CD14-positive monocyte (primary cell): ENCODE results near the gene HACD3. TPM values are rescaled to one million over a fixed set of nuclear protein-coding genes. Genes with fewer than 3 reads are reported as not detected.

Source experiments
- DNase-seq, 3 donors: peaks; one replicate each; pipeline ENCODE4 v3.0.0-alpha.2; 2011 to 2022
- H2AFZ ChIP-seq: 2 replicates; pipeline ENCODE4 v1.6.0; 2012; ENCODE audit warnings: mild to moderate bottlenecking, low read depth, low read length, inconsistent platforms; ENCODE audit not compliant: insufficient read depth, poor library complexity, severe bottlenecking
- H3K27ac ChIP-seq, 2 donors: 1 replicate in 1 of 2; 2 replicates in 1 of 2; pipeline ENCODE4 v1.5.1; 2012 to 2013; ENCODE audit warnings: low read length in 2 of 2, control low read depth in 1 of 2, inconsistent platforms in 1 of 2, low read depth in 1 of 2, mild to moderate bottlenecking in 1 of 2
- H3K27me3 ChIP-seq, 2 donors: one replicate each; pipeline versions ENCODE4 v1.6.0 to v1.6.1; 2011 to 2013; ENCODE audit warnings: low read length in 2 of 2; ENCODE audit not compliant: control insufficient read depth in 2 of 2, insufficient read depth in 2 of 2
- H3K36me3 ChIP-seq, 2 donors: replicated peaks in 1 of 2; 1 replicate in 1 of 2; 2 replicates in 1 of 2; pipeline versions ENCODE4 v1.5.1 to v1.6.1; 2012 to 2013; ENCODE audit warnings: low read length in 2 of 2, control low read depth in 1 of 2, inconsistent platforms in 1 of 2, mild to moderate bottlenecking in 1 of 2; ENCODE audit not compliant: insufficient read depth in 2 of 2, control insufficient read depth in 1 of 2
- H3K4me1 ChIP-seq, 2 donors: 1 replicate in 1 of 2; 2 replicates in 1 of 2; pipeline versions ENCODE4 v1.5.1 to v1.6.1; 2012 to 2013; ENCODE audit warnings: low read length in 2 of 2, control low read depth in 1 of 2, inconsistent platforms in 1 of 2, mild to moderate bottlenecking in 1 of 2, moderate library complexity in 1 of 2; ENCODE audit not compliant: insufficient read depth in 2 of 2, control insufficient read depth in 1 of 2
- H3K4me2 ChIP-seq: replicated peaks from 2 replicates; pipeline ENCODE3; 2012; ENCODE audit warnings: low read length, moderate library complexity, mild to moderate bottlenecking; ENCODE audit not compliant: poor library complexity, severe bottlenecking; ENCODE audit errors: extremely low read depth
- H3K4me3 ChIP-seq, 3 experiments: fragments of 200-600 bp in 1 of 3; sonication (generic) in 1 of 3; replicated peaks in 1 of 3; 1 replicate in 2 of 3; 2 replicates in 1 of 3; pipeline ENCODE4 v1.5.1; 2011 to 2013; ENCODE audit warnings: low read length in 3 of 3, mild to moderate bottlenecking in 3 of 3, control low read depth in 2 of 3, low read depth in 2 of 3, inconsistent platforms in 1 of 3, moderate library complexity in 1 of 3
- H3K79me2 ChIP-seq: 2 replicates; pipeline ENCODE4 v1.6.0; 2012; ENCODE audit warnings: mild to moderate bottlenecking, control low read depth, inconsistent platforms, low read length, moderate library complexity; ENCODE audit not compliant: insufficient read depth
- H3K9ac ChIP-seq: 2 replicates; pipeline ENCODE4 v1.6.0; 2017; ENCODE audit warnings: low read length, mild to moderate bottlenecking; ENCODE audit not compliant: insufficient read depth, poor library complexity, severe bottlenecking
- H3K9me3 ChIP-seq, 2 donors: replicated peaks in 1 of 2; 1 replicate in 1 of 2; 2 replicates in 1 of 2; pipeline versions ENCODE4 v1.5.1 to v1.6.1; 2012 to 2013; ENCODE audit warnings: low read length in 2 of 2, control low read depth in 1 of 2; ENCODE audit not compliant: control insufficient read depth in 1 of 2, insufficient read depth in 1 of 2
- H4K20me1 ChIP-seq: 2 replicates; pipeline ENCODE4 v1.6.0; 2012; ENCODE audit warnings: mild to moderate bottlenecking, low read length, control low read depth, moderate library complexity; ENCODE audit not compliant: insufficient read depth
- H3K27ac Mint-ChIP-seq, 7 donors: one replicate each; pipeline ENCODE4 v1.8.0; 2020; ENCODE audit warnings: mild to moderate bottlenecking in 7 of 7, mixed read lengths in 7 of 7, moderate library complexity in 6 of 7, inconsistent platforms in 2 of 7
- H3K27me3 Mint-ChIP-seq, 3 donors: one replicate each; pipeline ENCODE4 v1.8.0; 2021 to 2022; ENCODE audit warnings: low read depth in 3 of 3, mild to moderate bottlenecking in 3 of 3, mixed read lengths in 3 of 3, moderate library complexity in 3 of 3, inconsistent platforms in 1 of 3
- H3K36me3 Mint-ChIP-seq, 2 donors: one replicate each; pipeline ENCODE4 v1.8.0; 2020; ENCODE audit warnings: mixed read lengths in 2 of 2, inconsistent platforms in 1 of 2, mild to moderate bottlenecking in 1 of 2
- H3K4me1 Mint-ChIP-seq: one replicate; pipeline ENCODE4 v1.8.0; 2020; ENCODE audit warnings: mild to moderate bottlenecking, mixed read lengths
- H3K4me3 Mint-ChIP-seq, 2 donors: one replicate each; pipeline ENCODE4 v1.8.0; 2020; ENCODE audit warnings: mild to moderate bottlenecking in 2 of 2, mixed read lengths in 2 of 2, moderate library complexity in 1 of 2
- H3K9me3 Mint-ChIP-seq, 7 donors: one replicate each; pipeline ENCODE4 v1.8.0; 2020 to 2022; ENCODE audit warnings: mixed read lengths in 7 of 7, mild to moderate bottlenecking in 6 of 7, moderate library complexity in 6 of 7, inconsistent platforms in 2 of 7
- whole genome bisulfite sequencing: methylation state at CpG from one replicate; pipeline ENCODE4 v1.1.5; 2013; ENCODE audit warnings: missing lambda C conversion rate; ENCODE audit not compliant: insufficient coverage; 5-methylcytosine and 5-hydroxymethylcytosine counted together
- intact Hi-C, 2 donors: fragments of 100-400 bp; cut with micrococcal nuclease; formaldehyde crosslinking; loops; one replicate each; pipeline versions ENCODE4 v1.15.0 to v1.15.1; 2023
- polyA plus RNA-seq, 3 donors: library from polyadenylated mRNA; depleted of rRNA in 1 of 3; unstranded in 2 of 3; stranded (reverse) in 1 of 3; fragments of 300-500 nt in 2 of 3; fragments of >200 nt in 1 of 3; fragmentation: Illumina TruSeq in 2 of 3; gene quantifications; 1 replicate in 2 of 3; 2 replicates in 1 of 3; pipeline ENCODE4 v1.2.3, GENCODE V29; 2012 to 2021
- TF ChIP-seq, protein P1 (sequence below): fragments of 200-600 bp; IDR thresholded peaks from one replicate; pipeline ENCODE4 v1.8.0; 2022; ENCODE audit warnings: antibody characterized with exemption, mild to moderate bottlenecking

The HACD3 gene
- polyA plus RNA-seq, 3 donors: 2.4 to 12.1 (median 10.8) TPM

- Mint-ChIP-seq H3K36me3 (peaks cover 76 to 88% of the 10 kb centered on the region in 2 donors), H3K27ac (no peak overlapping the region), H3K9me3 (no peaks in the 10 kb centered on the region), H3K4me1 (no peaks in the 10 kb centered on the region), H3K27me3 (no peaks in the 10 kb centered on the region), H3K4me3 (no peak overlapping the region)
- H3K36me3 ChIP-seq: peaks cover 73 to 97% of the 10 kb centered on the region in 2 donors
- TF ChIP-seq, protein P1, sequence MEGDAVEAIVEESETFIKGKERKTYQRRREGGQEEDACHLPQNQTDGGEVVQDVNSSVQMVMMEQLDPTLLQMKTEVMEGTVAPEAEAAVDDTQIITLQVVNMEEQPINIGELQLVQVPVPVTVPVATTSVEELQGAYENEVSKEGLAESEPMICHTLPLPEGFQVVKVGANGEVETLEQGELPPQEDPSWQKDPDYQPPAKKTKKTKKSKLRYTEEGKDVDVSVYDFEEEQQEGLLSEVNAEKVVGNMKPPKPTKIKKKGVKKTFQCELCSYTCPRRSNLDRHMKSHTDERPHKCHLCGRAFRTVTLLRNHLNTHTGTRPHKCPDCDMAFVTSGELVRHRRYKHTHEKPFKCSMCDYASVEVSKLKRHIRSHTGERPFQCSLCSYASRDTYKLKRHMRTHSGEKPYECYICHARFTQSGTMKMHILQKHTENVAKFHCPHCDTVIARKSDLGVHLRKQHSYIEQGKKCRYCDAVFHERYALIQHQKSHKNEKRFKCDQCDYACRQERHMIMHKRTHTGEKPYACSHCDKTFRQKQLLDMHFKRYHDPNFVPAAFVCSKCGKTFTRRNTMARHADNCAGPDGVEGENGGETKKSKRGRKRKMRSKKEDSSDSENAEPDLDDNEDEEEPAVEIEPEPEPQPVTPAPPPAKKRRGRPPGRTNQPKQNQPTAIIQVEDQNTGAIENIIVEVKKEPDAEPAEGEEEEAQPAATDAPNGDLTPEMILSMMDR: no peak
- H3K4me1 ChIP-seq: no peaks in the 10 kb centered on the region
- no peaks in the 10 kb centered on the region for H3K9me3 ChIP-seq
- no peak overlapping the region for H3K4me2 ChIP-seq
- no peaks in the 10 kb centered on the region for H3K27me3 ChIP-seq
- no peaks in the 10 kb centered on the region for H3K79me2 ChIP-seq
- H3K9ac ChIP-seq: no peak overlapping the region
- H4K20me1 ChIP-seq: no peaks in the 10 kb centered on the region
- H3K4me3 ChIP-seq: no peak overlapping the region
- intact Hi-C loops: no loop called here
- WGBS: no CpG with 5 or more reads among the region's 3 CpGs
- no peak overlapping the region for H2AFZ ChIP-seq
- no peak overlapping the region for H3K27ac ChIP-seq
- no peak for DNase-seq
Measured at GRCh38 chr15:65595960-65596359, 65.7 kb downstream of the HACD3 start.

GRCh38 chr15:65598468-65598867, 68.2 kb downstream of the HACD3 start:
- Histone ChIP-seq H3K4me1 (no peaks in the 10 kb centered on the region), H4K20me1 (no peaks in the 10 kb centered on the region), H3K36me3 (peaks cover 67 to 95% of the 10 kb centered on the region in 2 donors), H3K4me3 (no peak overlapping the region), H3K9me3 (no peaks in the 10 kb centered on the region), H2AFZ (no peak overlapping the region), H3K79me2 (no peaks in the 10 kb centered on the region), H3K9ac (no peak overlapping the region), H3K27ac (no peak overlapping the region), H3K4me2 (no peak overlapping the region), H3K27me3 (no peaks in the 10 kb centered on the region)
- Mint-ChIP-seq H3K36me3 (peaks cover 59 to 86% of the 10 kb centered on the region in 2 donors), H3K9me3 (no peaks in the 10 kb centered on the region), H3K27me3 (no peaks in the 10 kb centered on the region), H3K4me3 (no peak overlapping the region), H3K4me1 (no peaks in the 10 kb centered on the region), H3K27ac (no peak overlapping the region)
- WGBS: no CpG with 5 or more reads among the region's 2 CpGs
- TF ChIP-seq, protein P1: no peak
- intact Hi-C loops: no loop called here
- DNase-seq: no peak
